ENCODE results near the gene SLC39A1.

SLC39A1 gene

DNA sequence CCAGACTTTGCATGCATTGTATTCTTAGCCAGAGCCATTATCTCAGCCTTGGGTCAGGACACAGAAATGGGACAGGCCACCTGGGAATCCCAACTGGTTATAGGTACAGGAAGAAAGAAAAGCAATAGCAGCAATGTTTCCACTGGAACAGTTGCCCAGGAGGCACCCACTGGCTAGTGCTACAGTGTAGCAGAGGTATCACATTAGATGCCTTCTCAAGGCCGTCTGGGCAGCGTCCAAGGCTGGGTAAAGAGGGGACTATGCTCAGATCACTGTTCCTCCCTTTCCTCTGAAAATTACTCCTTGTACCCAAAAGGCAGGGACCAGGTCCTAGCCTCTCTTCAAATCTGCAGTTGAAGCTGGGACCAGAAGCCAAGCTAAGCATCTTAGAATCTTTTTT is 7.0 kb upstream of the SLC39A1 start:
- H3K4me1 ChIP-seq (ENCODE audit: control insufficient read depth, insufficient read depth, low read length), result no peaks in the 10 kb centered on the region
- no peak overlapping the region for H3K9ac ChIP-seq (ENCODE audit: low read depth, low read length)
- H3K36me3 ChIP-seq (ENCODE audit: control insufficient read depth, insufficient read depth, low read length), result peaks cover 17% of the 10 kb centered on the region
- no peaks in the 10 kb centered on the region for H3K27me3 ChIP-seq (ENCODE audit: control insufficient read depth, insufficient read depth, low read length)
- H3K4me3 ChIP-seq (ENCODE audit: low read depth, low read length), result no peak overlapping the region
- no peaks in the 10 kb centered on the region for H3K9me3 ChIP-seq (ENCODE audit: control insufficient read depth, insufficient read depth, low read length)

DNA sequence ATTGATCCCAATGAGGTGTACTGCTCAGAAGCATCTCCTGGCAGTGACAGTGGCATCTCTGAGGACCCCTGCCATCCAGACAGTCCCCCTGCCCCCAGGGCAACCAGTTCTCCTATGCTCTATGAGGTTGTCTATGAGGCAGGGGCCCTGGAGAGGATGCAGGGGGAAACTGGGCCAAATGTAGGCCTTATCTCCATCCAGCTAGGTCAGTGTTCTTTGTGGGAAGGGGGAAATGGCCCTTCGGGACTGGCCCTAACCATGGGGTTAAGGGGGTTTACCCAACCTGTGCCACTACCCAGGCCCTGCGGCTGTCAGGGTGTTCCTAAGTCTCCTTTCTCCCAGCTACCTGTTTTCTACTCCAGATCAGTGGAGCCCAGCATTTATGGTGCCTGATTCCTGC is 5.6 kb upstream of the SLC39A1 start:
- Histone ChIP-seq H3K9me3 (ENCODE audit: control insufficient read depth, insufficient read depth, low read length) (no peaks in the 10 kb centered on the region), H3K4me3 (ENCODE audit: low read depth, low read length) (no peak overlapping the region), H3K9ac (ENCODE audit: low read depth, low read length) (no peak overlapping the region), H3K36me3 (ENCODE audit: control insufficient read depth, insufficient read depth, low read length) (peaks cover 11% of the 10 kb centered on the region), H3K27me3 (ENCODE audit: control insufficient read depth, insufficient read depth, low read length) (no peaks in the 10 kb centered on the region), H3K4me1 (ENCODE audit: control insufficient read depth, insufficient read depth, low read length) (no peaks in the 10 kb centered on the region)

DNA sequence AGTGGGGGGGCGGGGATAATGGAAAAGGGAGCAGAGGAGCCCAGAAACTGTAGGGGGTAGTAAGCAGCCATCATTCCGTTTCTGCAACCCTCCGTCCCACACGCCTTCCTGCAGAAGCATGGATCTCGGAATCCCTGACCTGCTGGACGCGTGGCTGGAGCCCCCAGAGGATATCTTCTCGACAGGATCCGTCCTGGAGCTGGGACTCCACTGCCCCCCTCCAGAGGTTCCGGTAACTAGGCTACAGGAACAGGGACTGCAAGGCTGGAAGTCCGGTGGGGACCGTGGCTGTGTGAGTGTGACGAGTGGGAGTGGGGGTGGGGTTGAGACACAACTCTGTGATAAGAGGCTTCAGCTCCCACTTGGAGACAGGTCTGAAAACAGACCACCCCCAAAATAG is 5.1 kb upstream of the SLC39A1 start:
- no peaks in the 10 kb centered on the region for H3K4me1 ChIP-seq (ENCODE audit: control insufficient read depth, insufficient read depth, low read length)
- H3K9me3 ChIP-seq (ENCODE audit: control insufficient read depth, insufficient read depth, low read length), result no peaks in the 10 kb centered on the region
- H3K9ac ChIP-seq (ENCODE audit: low read depth, low read length), result peak overlapping the region; percentile 79
- no peaks in the 10 kb centered on the region for H3K27me3 ChIP-seq (ENCODE audit: control insufficient read depth, insufficient read depth, low read length)
- peaks cover 7% of the 10 kb centered on the region for H3K36me3 ChIP-seq (ENCODE audit: control insufficient read depth, insufficient read depth, low read length)
- H3K4me3 ChIP-seq (ENCODE audit: low read depth, low read length), result peak overlapping the region; percentile 83

DNA sequence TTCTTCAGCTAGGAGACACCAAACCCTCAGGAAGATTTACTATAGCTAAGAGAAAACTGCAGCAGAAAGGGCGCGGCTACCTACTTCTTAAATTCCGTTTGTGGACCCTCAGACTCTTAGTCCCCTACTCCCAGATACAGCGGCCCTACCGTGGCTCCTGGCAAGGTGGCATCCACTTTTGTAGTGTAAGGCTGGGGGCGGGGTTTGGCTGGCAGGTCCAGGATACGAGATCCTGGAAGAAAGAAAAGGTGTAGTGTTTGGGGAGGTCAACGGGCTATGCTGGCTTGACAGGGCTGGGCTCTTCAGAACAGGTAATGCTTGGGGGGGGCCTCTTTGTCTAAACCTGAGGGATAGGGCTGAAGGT is 4.6 kb upstream of the SLC39A1 start:
- Histone ChIP-seq H3K27me3 (ENCODE audit: control insufficient read depth, insufficient read depth, low read length) (no peaks in the 10 kb centered on the region), H3K9ac (ENCODE audit: low read depth, low read length) (peak overlapping the region; percentile 79), H3K36me3 (ENCODE audit: control insufficient read depth, insufficient read depth, low read length) (peaks cover 7% of the 10 kb centered on the region), H3K4me1 (ENCODE audit: control insufficient read depth, insufficient read depth, low read length) (no peaks in the 10 kb centered on the region), H3K9me3 (ENCODE audit: control insufficient read depth, insufficient read depth, low read length) (no peaks in the 10 kb centered on the region), H3K4me3 (ENCODE audit: low read depth, low read length) (peak overlapping the region; percentile 83)

DNA sequence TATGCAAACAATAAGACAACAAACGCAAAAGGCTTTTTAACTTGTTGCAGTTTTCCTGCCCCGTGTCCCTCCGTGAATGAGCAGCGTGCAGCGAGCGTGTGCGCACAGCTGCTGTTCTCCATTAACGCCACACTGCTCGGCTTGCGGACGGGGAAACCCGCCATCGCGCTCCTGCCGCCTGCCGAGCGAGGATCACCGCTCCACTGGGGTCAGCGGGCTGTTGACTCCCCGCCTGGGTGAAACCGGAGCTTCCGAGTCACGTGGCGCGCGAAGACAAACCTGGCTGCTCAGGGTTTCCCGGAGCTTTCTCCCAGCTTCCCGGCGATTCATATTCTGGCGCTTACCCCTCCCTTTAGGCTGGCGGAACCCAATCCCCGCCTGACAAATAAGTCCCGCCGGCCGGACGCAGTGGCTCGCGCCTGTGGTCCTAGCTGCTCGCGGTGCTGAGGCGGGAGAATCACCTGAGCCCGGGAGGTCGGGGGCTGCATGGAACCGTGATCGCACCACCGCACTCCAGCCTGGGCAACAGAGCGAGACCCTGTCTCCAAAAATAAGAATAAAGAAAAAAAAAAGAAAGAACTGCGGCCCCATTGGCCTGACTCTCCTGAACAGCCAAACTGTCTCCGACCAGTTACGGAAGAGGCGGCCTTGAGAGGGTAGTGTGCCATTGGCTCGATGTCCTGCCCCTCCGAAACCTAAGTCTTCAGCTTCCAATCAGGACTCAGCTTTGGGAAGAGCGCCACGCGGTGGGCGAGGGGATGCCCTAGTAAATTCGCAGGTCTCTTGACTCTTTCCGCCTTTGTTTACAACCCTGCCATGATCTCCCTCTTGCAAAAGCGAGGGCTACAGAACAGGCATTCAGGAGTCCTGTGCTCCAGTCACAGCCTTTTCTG is 4.0 kb upstream of the SLC39A1 start, which contains the start of gene CREB3L4:
Gene CREB3L4 (plus strand): TSS at position 796 of the 893 bp plus-strand sequence. CDS start 624 bp downstream, outside the sequence.
- H3K9me3 ChIP-seq (ENCODE audit: control insufficient read depth, insufficient read depth, low read length), result no peaks in the 10 kb centered on the region
- no peaks in the 10 kb centered on the region for H3K27me3 ChIP-seq (ENCODE audit: control insufficient read depth, insufficient read depth, low read length)
- peaks cover 7% of the 10 kb centered on the region for H3K36me3 ChIP-seq (ENCODE audit: control insufficient read depth, insufficient read depth, low read length)
- H3K9ac ChIP-seq (ENCODE audit: low read depth, low read length), result peak within 1 kb of the TSS; percentile 80
- H3K4me3 ChIP-seq (ENCODE audit: low read depth, low read length), result peak within 1 kb of the TSS; percentile 83
- H3K4me1 ChIP-seq (ENCODE audit: control insufficient read depth, insufficient read depth, low read length), result no peaks in the 10 kb centered on the region

DNA sequence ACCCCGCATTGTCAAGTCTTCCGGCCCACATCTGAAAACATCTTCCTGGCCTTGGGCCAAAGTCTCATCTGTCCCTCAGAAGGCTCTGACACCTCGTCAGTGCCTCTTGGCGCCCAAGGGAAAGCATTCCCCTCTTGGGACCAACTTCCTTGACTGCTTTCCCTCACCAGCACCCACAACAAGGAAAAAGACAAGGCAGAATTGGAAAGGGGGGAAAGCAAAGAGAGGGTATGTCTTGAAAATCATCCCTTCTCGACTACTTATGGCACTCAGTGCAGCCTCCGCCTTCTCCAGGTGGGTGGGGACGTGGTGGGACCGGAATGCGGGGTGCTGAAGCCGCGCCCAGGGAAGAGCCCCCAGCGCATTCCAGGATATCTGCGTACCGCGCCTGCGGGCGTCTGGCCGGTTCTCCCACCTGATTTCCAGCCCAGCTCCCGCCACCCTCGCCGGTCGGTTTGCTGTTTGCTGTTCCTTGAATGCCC is 554 bp upstream of the SLC39A1 start:
- peaks cover 12% of the 10 kb centered on the region for H3K4me1 ChIP-seq (ENCODE audit: control insufficient read depth, insufficient read depth, low read length)
- H3K9ac ChIP-seq (ENCODE audit: low read depth, low read length), result peak overlapping the region; percentile 55
- peak overlapping the region; percentile 98 for H3K4me3 ChIP-seq (ENCODE audit: low read depth, low read length)

DNA sequence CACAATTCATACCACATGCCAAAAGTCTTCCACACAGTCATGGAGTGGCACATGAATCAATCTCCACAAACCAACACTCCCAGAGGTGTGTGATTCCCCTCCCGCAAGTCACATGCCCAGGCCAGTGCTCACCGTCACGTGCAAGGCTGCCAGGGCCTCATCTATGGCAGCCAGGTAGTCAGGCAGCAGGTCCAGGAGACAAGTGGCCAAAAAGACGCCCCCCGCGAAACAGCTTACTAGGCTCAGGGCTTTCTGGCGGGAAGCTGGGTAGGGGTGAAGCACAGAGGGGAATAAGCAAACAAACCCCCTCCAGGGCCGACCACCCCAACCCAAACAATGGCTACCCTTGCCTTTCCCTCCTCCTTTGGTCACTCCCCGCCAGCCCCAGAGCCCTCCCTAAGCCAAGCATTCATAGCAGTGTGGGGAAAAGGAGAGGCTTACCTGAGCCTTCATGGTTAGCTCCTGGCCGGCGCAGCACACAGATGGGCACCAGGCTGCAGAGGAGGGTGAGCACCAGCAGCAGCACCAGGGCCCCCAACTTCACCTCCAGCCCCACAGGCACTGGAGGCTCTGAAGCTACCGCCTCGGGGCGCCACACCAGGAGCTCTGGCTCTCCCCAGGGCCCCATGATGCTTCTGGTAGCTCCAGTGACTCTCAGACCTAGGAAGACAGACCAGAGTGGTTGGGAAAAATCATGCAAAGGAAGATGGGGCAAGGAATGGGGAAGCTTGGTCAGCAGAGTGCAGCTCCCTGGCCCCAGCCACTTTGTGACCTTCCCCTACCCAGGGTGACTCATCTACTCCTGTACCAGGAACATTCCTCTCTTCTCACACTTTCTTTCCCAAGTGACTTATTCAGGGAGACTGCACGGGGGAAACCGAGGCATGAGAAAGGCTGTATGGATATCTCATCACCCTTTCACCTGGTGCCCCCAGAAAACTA is 978 bp downstream of the SLC39A1 start:
- peak overlapping the region; percentile 84 for H3K9ac ChIP-seq (ENCODE audit: low read depth, low read length)
- no peaks in the 10 kb centered on the region for H3K27me3 ChIP-seq (ENCODE audit: control insufficient read depth, insufficient read depth, low read length)
- H3K36me3 ChIP-seq (ENCODE audit: control insufficient read depth, insufficient read depth, low read length), result peaks cover 12% of the 10 kb centered on the region
- no peaks in the 10 kb centered on the region for H3K9me3 ChIP-seq (ENCODE audit: control insufficient read depth, insufficient read depth, low read length)
- peak overlapping the region; percentile 98 for H3K4me3 ChIP-seq (ENCODE audit: low read depth, low read length)
- H3K4me1 ChIP-seq (ENCODE audit: control insufficient read depth, insufficient read depth, low read length), result peaks cover 13% of the 10 kb centered on the region

More for the DNA sequence above, 554 bp upstream of the SLC39A1 start:
- Histone ChIP-seq H3K36me3 (ENCODE audit: control insufficient read depth, insufficient read depth, low read length) (peaks cover 12% of the 10 kb centered on the region), H3K27me3 (ENCODE audit: control insufficient read depth, insufficient read depth, low read length) (no peaks in the 10 kb centered on the region), H3K9me3 (ENCODE audit: control insufficient read depth, insufficient read depth, low read length) (no peaks in the 10 kb centered on the region)

DNA sequence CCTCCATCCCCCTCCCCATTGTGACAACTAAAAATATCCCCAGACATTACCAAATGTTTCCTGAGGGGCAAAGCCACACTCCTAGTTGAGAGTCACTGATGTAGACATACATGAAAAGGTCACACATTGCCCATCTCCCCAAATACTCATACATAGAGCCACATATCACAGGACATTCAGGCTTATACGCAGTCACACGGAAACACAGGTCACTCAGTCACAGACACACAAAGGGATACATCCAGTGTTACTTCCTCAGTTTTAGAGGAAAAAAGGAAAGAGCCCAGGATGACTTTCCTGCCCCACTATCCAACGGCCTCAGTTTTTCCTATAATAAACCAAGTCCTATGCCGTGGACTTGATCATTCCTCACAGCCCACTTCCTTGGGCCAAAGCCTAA is 1.9 kb downstream of the SLC39A1 start:
- H3K9ac ChIP-seq (ENCODE audit: low read depth, low read length), result peak overlapping the region; percentile 84
- no peaks in the 10 kb centered on the region for H3K9me3 ChIP-seq (ENCODE audit: control insufficient read depth, insufficient read depth, low read length)
- peaks cover 16% of the 10 kb centered on the region for H3K4me1 ChIP-seq (ENCODE audit: control insufficient read depth, insufficient read depth, low read length)
- H3K36me3 ChIP-seq (ENCODE audit: control insufficient read depth, insufficient read depth, low read length), result peaks cover 12% of the 10 kb centered on the region
- no peaks in the 10 kb centered on the region for H3K27me3 ChIP-seq (ENCODE audit: control insufficient read depth, insufficient read depth, low read length)
- peak overlapping the region; percentile 98 for H3K4me3 ChIP-seq (ENCODE audit: low read depth, low read length)

DNA sequence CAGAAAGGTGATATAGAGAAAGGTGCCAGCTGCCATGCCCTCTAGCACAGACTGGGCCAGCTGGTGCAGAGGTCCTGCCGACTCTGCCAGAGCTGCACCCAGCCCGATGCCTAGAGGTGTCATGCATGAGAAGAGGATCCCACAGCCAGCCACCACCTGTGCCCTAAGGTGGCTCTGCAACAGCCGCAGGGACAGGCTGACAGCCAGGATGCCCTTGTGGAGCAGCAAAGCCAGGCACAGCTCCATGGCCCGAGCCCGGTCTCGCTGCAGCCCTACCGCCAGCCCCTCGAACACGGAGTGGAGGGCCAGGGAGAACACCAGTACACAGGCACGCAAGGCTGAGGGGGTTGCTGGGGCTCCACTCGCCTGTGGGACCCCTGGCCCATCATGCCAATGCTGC is 3.1 kb downstream of the SLC39A1 start:
- Histone ChIP-seq H3K4me3 (ENCODE audit: low read depth, low read length) (no peak overlapping the region), H3K27me3 (ENCODE audit: control insufficient read depth, insufficient read depth, low read length) (no peaks in the 10 kb centered on the region), H3K9ac (ENCODE audit: low read depth, low read length) (no peak overlapping the region), H3K4me1 (ENCODE audit: control insufficient read depth, insufficient read depth, low read length) (peaks cover 16% of the 10 kb centered on the region), H3K36me3 (ENCODE audit: control insufficient read depth, insufficient read depth, low read length) (peaks cover 12% of the 10 kb centered on the region), H3K9me3 (ENCODE audit: control insufficient read depth, insufficient read depth, low read length) (no peaks in the 10 kb centered on the region)

DNA sequence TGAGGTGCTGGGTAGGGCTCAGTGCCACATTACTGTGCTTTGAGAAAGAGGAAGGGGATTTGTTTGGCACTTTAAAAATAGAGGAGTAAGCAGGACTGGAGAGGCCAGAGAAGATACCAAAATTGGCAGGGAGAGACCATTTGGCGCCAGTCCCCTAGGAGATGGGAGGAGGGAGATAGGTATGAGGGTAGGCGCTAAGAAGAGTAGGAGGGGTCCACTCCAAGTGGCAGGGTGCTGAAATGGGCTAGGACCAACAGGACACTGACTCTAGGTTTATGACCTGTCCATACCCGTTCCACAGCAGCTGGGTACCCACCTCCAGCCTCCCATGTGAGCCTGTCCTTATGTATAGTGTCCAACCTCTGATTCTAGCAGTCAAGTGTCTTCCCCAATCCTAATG is 3.9 kb downstream of the SLC39A1 start:
- H3K4me1 ChIP-seq (ENCODE audit: control insufficient read depth, insufficient read depth, low read length), result peaks cover 16% of the 10 kb centered on the region
- H3K9ac ChIP-seq (ENCODE audit: low read depth, low read length), result no peak overlapping the region
- no peak overlapping the region for H3K4me3 ChIP-seq (ENCODE audit: low read depth, low read length)

DNA sequence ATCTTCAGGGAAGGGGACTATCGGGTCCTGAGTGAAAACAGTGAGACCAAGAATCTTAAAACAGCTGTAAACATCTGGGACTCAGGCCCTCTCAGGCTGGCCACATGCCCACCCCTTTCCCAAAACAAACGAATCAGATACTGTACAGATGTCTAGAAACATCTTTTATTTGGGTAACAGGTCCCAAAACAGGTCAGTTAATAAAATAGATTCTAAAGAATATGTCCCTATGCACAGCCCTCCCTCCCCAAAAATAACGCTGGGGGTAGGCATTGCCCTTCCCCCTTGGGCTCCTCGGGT is 4.4 kb downstream of the SLC39A1 start:
- H3K9ac ChIP-seq (ENCODE audit: low read depth, low read length), result no peak overlapping the region
- H3K27me3 ChIP-seq (ENCODE audit: control insufficient read depth, insufficient read depth, low read length), result no peaks in the 10 kb centered on the region
- H3K4me1 ChIP-seq (ENCODE audit: control insufficient read depth, insufficient read depth, low read length), result peaks cover 16% of the 10 kb centered on the region
- no peaks in the 10 kb centered on the region for H3K9me3 ChIP-seq (ENCODE audit: control insufficient read depth, insufficient read depth, low read length)
- H3K4me3 ChIP-seq (ENCODE audit: low read depth, low read length), result no peak overlapping the region
- peaks cover 14% of the 10 kb centered on the region for H3K36me3 ChIP-seq (ENCODE audit: control insufficient read depth, insufficient read depth, low read length)

More for the DNA sequence above, 3.9 kb downstream of the SLC39A1 start:
- Histone ChIP-seq H3K9me3 (ENCODE audit: control insufficient read depth, insufficient read depth, low read length) (no peaks in the 10 kb centered on the region), H3K36me3 (ENCODE audit: control insufficient read depth, insufficient read depth, low read length) (peaks cover 14% of the 10 kb centered on the region), H3K27me3 (ENCODE audit: control insufficient read depth, insufficient read depth, low read length) (no peaks in the 10 kb centered on the region)
